HPDE6-E6E7 (cell line): ENCODE data around the gene GZF1.

ENCODE experiments used
- DNase-seq: peaks from one replicate; pipeline ENCODE4 v3.0.0; 2011; ENCODE audit warnings: missing footprints; ENCODE audit errors: extremely low spot score

The GZF1 gene

GRCh38 chr20:23361476-23362391, at the start of gene GZF1:
Gene GZF1 (plus strand): TSS chr20:23362182. CDS start chr20:23364384, 2,202 bp downstream.
- peak; percentile 96 for DNase-seq

DNA sequence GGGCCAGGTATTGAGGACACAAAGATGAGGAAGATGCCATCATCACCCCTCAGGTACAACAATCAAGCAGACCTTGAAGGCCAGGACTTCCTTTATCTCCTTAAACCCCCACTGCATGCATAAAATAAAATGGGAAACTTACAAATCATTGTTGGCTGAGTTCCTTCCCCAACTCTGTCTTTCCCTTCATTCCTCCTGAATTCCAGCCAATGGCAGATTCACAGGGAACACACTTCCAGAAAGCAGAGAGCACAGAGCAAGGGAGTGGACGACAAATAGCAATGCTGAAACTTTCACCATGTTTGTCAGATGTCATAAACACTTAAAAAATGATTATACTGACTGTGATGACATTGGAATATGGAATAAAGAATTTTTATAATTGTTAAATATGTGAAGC, 48.7 kb upstream of the GZF1 start:
- DNase-seq: no peak

GRCh38 chr20:23314699-23315098, 47.3 kb upstream of the GZF1 start:
- DNase-seq: no peak

GRCh38 chr20:23315099-23315498, 46.9 kb upstream of the GZF1 start:
- DNase-seq: no peak

DNA sequence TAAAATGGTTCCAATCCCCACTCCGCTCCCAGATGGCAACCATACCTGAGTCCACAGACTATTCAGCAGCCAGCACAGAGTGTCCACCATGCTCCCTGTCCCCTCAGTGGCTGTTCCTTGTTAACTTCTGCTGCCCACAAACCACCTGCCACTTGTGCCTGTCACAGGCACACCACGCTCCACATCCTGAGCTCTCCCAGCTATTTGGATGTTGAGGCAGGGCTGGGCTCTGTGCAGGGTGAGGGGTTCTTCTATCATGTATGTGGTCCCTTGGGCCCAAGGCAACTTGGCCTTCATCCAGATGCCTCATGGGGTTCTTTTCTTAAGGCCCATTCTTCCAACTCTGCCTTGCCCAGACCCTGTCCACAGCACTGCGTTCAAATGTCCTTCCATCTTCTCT, 45.4 kb upstream of the GZF1 start:
- DNase-seq: no peak

DNA sequence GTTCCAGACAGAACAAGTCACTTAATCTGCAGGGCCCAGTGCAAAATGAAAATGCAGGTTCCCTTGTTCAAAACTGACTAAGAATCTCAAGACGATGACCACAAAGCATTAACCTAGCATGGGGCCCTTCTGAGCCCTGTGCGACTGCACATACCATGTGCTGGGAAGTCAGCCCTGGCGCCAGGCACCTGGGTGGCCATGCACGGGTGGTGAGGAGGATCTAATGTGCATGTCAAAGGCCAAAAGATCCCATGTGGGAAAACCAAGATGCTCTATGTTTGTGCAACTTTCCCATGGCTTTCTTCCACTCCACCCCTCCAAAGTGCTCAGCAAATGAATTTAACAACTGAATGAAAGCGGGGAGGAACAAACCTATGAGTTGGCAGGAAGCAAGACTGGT, 44.9 kb upstream of the GZF1 start:
- DNase-seq: no peak

DNA sequence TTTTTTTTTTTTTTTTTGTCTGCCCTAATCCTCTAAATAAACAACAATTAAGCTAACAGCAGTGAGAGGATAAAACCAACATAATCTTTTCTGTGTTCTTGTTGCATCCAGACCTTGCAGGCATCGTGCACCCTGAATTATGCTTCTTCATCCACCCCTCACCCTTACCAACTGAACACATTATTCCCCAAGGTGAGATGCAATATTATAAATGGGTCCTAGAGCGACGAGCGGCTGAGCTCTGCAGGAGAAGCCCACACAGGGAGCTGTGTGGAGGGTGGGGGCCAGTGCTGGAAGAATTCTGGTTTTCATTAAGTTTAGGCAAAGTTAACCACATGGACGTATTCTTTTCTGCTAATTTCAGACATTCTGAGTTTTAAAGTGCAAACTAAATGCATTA, 43.6 kb upstream of the GZF1 start:
- DNase-seq: no peak

GRCh38 chr20:23320317-23320716, 41.7 kb upstream of the GZF1 start:
- DNase-seq: no peak

GRCh38 chr20:23325107-23325506, 36.9 kb upstream of the GZF1 start:
- no peak for DNase-seq

- DNase-seq: no peak
Observed at GRCh38 chr20:23326774-23327173, 35.2 kb upstream of the GZF1 start.

DNA sequence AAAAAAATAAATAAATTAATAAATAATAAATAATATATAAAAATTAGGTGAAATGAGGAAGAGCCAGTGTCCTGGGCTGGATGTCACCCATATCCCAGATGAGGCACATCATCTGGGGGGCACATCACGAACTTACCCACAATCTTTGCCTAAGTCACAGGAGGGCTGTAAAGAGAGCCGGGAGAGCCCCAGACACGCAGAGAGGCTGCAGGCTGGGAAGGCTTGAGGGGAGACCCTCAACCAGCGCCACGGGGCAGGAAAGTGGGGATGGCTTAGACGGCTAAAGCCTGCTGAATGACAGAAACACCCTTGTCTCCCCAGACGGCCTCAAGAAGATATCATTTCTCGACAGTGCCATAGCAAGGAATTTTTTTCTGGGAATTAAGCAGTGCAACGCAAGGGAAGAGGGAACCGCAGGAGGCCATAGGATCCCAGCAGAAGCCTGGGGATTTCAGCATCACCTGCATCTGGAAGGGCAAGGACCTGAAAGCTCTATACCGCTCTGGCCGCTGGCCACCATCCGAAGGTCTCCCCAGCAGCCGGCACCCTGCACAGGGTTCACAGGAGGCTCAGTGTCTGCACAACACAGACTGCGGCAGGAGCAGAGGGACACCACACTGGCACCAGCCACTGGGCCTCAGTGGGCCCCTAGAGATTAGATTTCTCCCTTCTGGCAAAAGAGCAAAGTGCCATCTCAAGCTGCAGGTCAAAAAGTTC, 34.2 kb upstream of the GZF1 start:
- no peak for DNase-seq

DNA sequence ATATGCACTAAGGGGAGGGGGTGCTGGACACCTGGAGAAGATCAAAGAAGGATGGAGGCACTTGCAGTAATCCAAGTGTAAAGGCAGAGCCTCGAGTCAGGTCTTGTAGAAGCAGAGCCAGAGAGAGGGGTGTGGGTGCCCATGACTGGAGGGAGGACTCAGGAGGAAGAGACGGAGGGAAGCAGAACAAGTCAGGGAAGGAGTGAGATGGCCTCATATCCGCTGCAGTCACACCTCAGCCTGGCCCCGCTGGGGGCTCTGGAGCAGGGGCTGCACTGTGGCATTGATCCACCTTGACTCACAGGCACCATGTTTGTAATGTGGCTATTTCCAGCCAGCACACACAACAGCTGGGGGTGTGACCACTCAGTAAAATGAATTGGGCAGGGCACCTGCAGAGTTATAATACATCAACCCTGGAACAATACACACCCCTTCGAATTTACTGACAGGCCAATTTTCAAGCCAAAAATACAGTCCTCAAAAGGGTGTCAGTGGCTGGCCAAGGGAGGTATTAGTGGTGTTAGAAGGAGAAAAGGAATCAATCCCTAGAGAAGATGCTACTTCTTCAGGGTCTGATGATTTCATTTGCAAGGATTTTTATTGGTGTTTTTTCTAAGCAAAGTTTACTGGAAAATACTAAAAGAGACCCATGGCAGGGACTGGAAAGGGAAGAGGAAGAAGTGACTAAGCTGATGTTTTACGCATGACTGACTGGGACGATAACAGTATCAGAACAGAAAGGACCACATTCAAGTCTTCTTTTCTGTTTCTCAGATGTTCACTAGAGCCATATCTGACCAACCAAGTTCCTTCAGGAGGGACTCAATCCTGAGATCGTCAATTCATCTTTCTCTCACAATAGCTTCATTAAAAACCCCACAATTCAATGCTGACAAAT, 30.3 kb upstream of the GZF1 start:
- DNase-seq: no peak

GRCh38 chr20:23332467-23332866, 29.5 kb upstream of the GZF1 start:
- DNase-seq: no peak

DNA sequence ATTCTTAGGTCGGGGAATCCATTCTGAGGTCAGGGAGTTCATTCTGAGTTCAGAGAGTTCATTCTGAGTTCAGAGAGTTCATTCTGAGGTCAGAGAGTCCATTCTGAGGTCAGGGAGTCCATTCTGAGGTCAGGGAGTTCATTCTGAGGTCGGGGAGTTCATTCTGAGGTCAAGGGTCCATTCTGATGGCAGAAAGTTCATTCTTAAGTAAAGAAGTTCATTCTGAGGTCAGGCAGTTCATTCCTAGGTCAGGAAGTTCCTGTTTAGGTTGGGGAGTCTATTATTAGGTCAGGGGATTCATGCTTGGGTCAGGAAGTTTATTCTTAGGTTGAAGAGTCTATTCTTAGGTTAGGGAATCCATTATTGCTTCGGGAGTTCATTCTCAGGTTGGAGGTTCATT, 27.9 kb upstream of the GZF1 start:
- DNase-seq: no peak

DNA sequence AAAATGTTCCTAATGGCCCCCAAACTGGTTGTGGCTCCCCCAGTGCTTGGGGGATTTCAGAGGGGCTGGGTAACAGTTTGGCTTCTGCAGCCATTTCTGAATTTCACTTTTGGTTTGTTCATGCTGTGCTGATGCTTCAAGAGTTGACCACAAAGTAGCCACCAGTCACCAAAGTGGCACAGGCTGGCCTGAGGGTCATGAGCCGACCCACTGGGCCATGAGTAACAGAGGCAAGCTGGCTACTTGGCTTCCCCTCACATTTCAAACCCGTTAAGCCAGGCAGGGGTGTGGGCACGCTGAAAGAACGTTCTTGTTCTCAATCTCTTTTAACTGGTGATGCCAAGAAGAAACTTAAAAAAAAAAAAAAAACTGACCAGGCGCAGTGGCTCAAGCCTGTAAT, 26.5 kb upstream of the GZF1 start:
- no peak for DNase-seq

- no peak for DNase-seq
Observed at GRCh38 chr20:23336476-23336875, 25.5 kb upstream of the GZF1 start.

GRCh38 chr20:23337312-23337711, 24.7 kb upstream of the GZF1 start:
- no peak for DNase-seq

GRCh38 chr20:23339986-23340385, 22.0 kb upstream of the GZF1 start:
- DNase-seq: no peak

DNA sequence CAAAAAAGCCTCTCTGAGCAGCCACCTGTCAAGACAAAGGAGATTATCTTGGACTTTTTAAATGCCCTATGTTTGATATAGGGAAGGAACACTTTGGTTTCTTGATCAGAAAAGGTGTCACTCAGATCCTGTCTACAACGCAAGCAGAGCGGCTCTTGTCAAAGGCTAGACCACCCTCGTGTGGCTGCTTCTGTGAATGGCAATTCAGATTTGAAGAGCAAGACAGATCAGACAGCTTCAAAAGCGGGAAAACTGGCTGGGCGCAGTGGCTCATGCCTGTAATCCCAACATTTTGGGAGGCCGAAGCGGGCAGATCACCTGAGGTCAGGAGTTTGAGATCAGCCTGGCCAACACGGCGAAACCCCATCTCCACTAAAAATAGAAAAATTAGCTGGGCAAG, 21.5 kb upstream of the GZF1 start:
- peak; percentile 73 for DNase-seq

DNA sequence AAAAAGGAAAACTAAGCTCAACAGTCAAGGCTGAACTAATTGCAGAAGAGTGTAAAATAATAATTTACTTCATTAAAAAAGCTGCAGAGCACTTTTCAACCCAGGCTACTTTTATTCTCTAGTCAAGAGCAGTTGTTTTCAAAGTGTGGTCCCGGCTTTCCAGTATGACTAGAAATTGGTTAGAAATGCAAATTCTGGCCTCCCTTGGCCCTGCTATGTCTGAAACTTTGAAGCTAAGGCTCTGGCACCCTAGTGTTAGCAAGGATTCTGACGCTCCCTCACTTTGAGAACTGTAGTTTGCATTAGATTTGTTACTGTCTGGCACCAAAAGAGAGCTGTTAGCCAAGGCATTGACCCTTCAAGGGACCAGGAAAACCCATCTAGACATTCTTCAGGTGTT, 20.9 kb upstream of the GZF1 start:
- DNase-seq: no peak

GRCh38 chr20:23343590-23343989, 18.4 kb upstream of the GZF1 start:
- DNase-seq: no peak

DNA sequence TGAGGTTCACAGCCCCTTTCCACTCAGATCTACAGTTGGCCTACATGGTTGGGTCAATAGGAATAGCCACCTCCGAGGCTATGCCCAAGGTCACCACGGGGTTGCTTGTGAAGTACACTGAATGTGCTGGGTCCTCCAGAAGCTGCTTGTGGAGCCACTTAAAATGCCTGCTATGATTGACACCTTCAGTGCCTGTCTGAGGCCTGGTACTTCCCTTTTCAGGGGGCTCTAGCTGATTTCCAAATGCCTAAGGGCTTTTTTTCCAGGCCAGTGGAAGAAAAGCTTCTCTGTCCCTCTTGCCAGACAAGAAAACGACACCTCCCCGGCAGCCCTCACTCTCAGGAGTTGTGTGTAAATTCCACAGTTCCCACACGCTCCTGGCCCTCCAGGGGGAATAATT, 17.6 kb upstream of the GZF1 start:
- no peak for DNase-seq
